ENCODE results near the gene KCTD20.
"Not testable (repeated sequence)": the region's sequence is repeated elsewhere in the genome, so short reads cannot be mapped to it uniquely, and the experiment has no call there.

GRCh38 chr6:36452897-36453296 is 10.1 kb downstream of the KCTD20 start:
- not testable (repeated sequence) for TF ChIP-seq POLR2A (IDR thresholded peaks at IDR 0.05; ENCODE audit: extremely low read depth, insufficient read length); CTCF (IDR thresholded peaks at IDR 0.05; ENCODE audit: low read depth, low read length); MAX (IDR thresholded peaks at IDR 0.05; ENCODE audit: low read depth, low read length)
